ENCODE measurements around the gene SRRM2. TPM values are rescaled to one million over a fixed set of nuclear protein-coding genes. Genes with fewer than 3 reads are reported as not detected.

SRRM2 gene
- total RNA-seq, 2 donors from 2014 or later, result 843 to 876 TPM

- peaks cover 25% of the 10 kb centered on the region for H3K36me3 ChIP-seq (ENCODE audit: control insufficient read depth, insufficient read depth, low read length)
- no peaks in the 10 kb centered on the region for H3K4me1 ChIP-seq (ENCODE audit: control insufficient read depth, insufficient read depth, low read length)
- H3K9me3 ChIP-seq (ENCODE audit: control insufficient read depth, low read length), result no peaks in the 10 kb centered on the region
- H3K9ac ChIP-seq (ENCODE audit: extremely low read depth, low read length, poor library complexity, severe bottlenecking), result no peak overlapping the region
- no peak overlapping the region for H3K4me3 Mint-ChIP-seq
- TF ChIP-seq CTCF (conservative IDR thresholded peaks at IDR 0.05), result no peak
- H3K9me3 Mint-ChIP-seq, result no peaks in the 10 kb centered on the region
- H3K27ac ChIP-seq (ENCODE audit: low read depth, low read length), result no peak overlapping the region
- no peak overlapping the region for H3K4me3 ChIP-seq (ENCODE audit: low read length)
- H3K27ac Mint-ChIP-seq, result no peak overlapping the region
- H3K36me3 Mint-ChIP-seq (ENCODE audit: low read depth), result peaks cover 18% of the 10 kb centered on the region
- H3K4me1 Mint-ChIP-seq, result no peaks in the 10 kb centered on the region
- WGBS, 2 experiments (ENCODE audit: insufficient coverage in 1 of 2, insufficient read length in 1 of 2), result 96 to 100% methylated on average over 10 to 33 of the region's 33 CpGs
- H3K27me3 Mint-ChIP-seq (ENCODE audit: insufficient read depth), result no peaks in the 10 kb centered on the region
- no peak for DNase-seq
- H3K27me3 ChIP-seq (ENCODE audit: control insufficient read depth, insufficient read depth, low read length, poor library complexity, severe bottlenecking), result no peaks in the 10 kb centered on the region
Measured at GRCh38 chr16:2704166-2704982, 48.1 kb upstream of the SRRM2 start.

GRCh38 chr16:2704983-2705275, 47.5 kb upstream of the SRRM2 start:
- H3K9me3 Mint-ChIP-seq, result no peaks in the 10 kb centered on the region
- WGBS, 2 experiments (ENCODE audit: insufficient coverage in 1 of 2, insufficient read length in 1 of 2), result 95 to 100% methylated on average over 8 to 14 of the region's 14 CpGs
- Histone ChIP-seq H3K9ac (ENCODE audit: extremely low read depth, low read length, poor library complexity, severe bottlenecking) (no peak overlapping the region), H3K36me3 (ENCODE audit: control insufficient read depth, insufficient read depth, low read length) (peaks cover 21% of the 10 kb centered on the region), H3K27me3 (ENCODE audit: control insufficient read depth, insufficient read depth, low read length, poor library complexity, severe bottlenecking) (no peaks in the 10 kb centered on the region), H3K27ac (ENCODE audit: low read depth, low read length) (no peak overlapping the region), H3K4me1 (ENCODE audit: control insufficient read depth, insufficient read depth, low read length) (no peaks in the 10 kb centered on the region), H3K9me3 (ENCODE audit: control insufficient read depth, low read length) (no peaks in the 10 kb centered on the region), H3K4me3 (ENCODE audit: low read length) (no peak overlapping the region)
- H3K36me3 Mint-ChIP-seq (ENCODE audit: low read depth), result peaks cover 14% of the 10 kb centered on the region
- no peak for DNase-seq
- no peaks in the 10 kb centered on the region for H3K27me3 Mint-ChIP-seq (ENCODE audit: insufficient read depth)
- H3K27ac Mint-ChIP-seq, result no peak overlapping the region
- no peaks in the 10 kb centered on the region for H3K4me1 Mint-ChIP-seq
- TF ChIP-seq CTCF (conservative IDR thresholded peaks at IDR 0.05), result no peak
- no peak overlapping the region for H3K4me3 Mint-ChIP-seq

- no peak for DNase-seq
- H3K27me3 ChIP-seq (ENCODE audit: control insufficient read depth, insufficient read depth, low read length, poor library complexity, severe bottlenecking), result no peaks in the 10 kb centered on the region
- no peaks in the 10 kb centered on the region for H3K9me3 ChIP-seq (ENCODE audit: control insufficient read depth, low read length)
- Mint-ChIP-seq H3K27me3 (ENCODE audit: insufficient read depth) (no peaks in the 10 kb centered on the region), H3K4me1 (no peaks in the 10 kb centered on the region), H3K9me3 (no peaks in the 10 kb centered on the region), H3K36me3 (ENCODE audit: low read depth) (peaks cover 14% of the 10 kb centered on the region), H3K4me3 (no peak overlapping the region), H3K27ac (no peak overlapping the region)
- no peaks in the 10 kb centered on the region for H3K4me1 ChIP-seq (ENCODE audit: control insufficient read depth, insufficient read depth, low read length)
- no peak for TF ChIP-seq CTCF (conservative IDR thresholded peaks at IDR 0.05)
- no peak overlapping the region for H3K9ac ChIP-seq (ENCODE audit: extremely low read depth, low read length, poor library complexity, severe bottlenecking)
- WGBS, 2 experiments (ENCODE audit: insufficient coverage in 1 of 2, insufficient read length in 1 of 2), result 93 to 100% methylated on average over 5 to 10 of the region's 10 CpGs
- no peak overlapping the region for H3K27ac ChIP-seq (ENCODE audit: low read depth, low read length)
- H3K4me3 ChIP-seq (ENCODE audit: low read length), result no peak overlapping the region
- peaks cover 21% of the 10 kb centered on the region for H3K36me3 ChIP-seq (ENCODE audit: control insufficient read depth, insufficient read depth, low read length)
Measured at GRCh38 chr16:2705351-2705750, 47.1 kb upstream of the SRRM2 start.

All from endodermal cell (in vitro differentiated cells).